Suprapubic skin (tissue), 4 donors: Measurements from ENCODE around the gene ZBTB44. TPM values are rescaled to one million over a fixed set of nuclear protein-coding genes. Genes with fewer than 3 reads are reported as not detected.

Experiments used
- DNase-seq, 2 donors: peaks; one replicate each; pipeline ENCODE4 v3.0.0-alpha.2; 2019; ENCODE audit warnings: low spot score in 2 of 2
- H3K27ac ChIP-seq: fragments of 200-600 bp; sonication (generic); one replicate; pipeline ENCODE4 v1.5.1; 2019
- H3K27me3 ChIP-seq: fragments of 200-600 bp; sonication (generic); one replicate; pipeline ENCODE4 v1.5.1; 2019
- H3K36me3 ChIP-seq: fragments of 200-600 bp; sonication (generic); one replicate; pipeline ENCODE4 v1.5.1; 2019
- H3K4me1 ChIP-seq: fragments of 200-600 bp; sonication (generic); one replicate; pipeline ENCODE4 v1.5.1; 2019
- H3K4me3 ChIP-seq: fragments of 200-600 bp; sonication (generic); one replicate; pipeline ENCODE4 v1.5.1; 2019; ENCODE audit warnings: mild to moderate bottlenecking
- H3K9me3 ChIP-seq: fragments of 200-600 bp; sonication (generic); one replicate; pipeline ENCODE4 v1.5.1; 2019
- EP300 ChIP-seq: sonication (generic); formaldehyde crosslinking; IDR thresholded peaks from one replicate; pipeline ENCODE4 v1.6.1; 2017; ENCODE audit warnings: antibody characterized with exemption
- POLR2A ChIP-seq, 2 donors: fragments of 450-650 bp; IDR thresholded peaks; one replicate each; pipeline ENCODE4 v1.6.1; 2017; ENCODE audit warnings: antibody characterized with exemption in 2 of 2, mild to moderate bottlenecking in 2 of 2, moderate library complexity in 2 of 2
- POLR2AphosphoS5 ChIP-seq, 3 donors: sonication (generic); formaldehyde crosslinking; IDR thresholded peaks; one replicate each; pipeline ENCODE4 v1.6.1; 2017; ENCODE audit warnings: antibody characterized with exemption in 3 of 3
- WGBS: methylation state at CpG from one replicate; pipeline ENCODE4 v1.1.5; 2018; 5-methylcytosine and 5-hydroxymethylcytosine counted together
- total RNA-seq, 4 donors: library from RNA; depleted of rRNA; stranded (reverse); fragments of >200 nt; gene quantifications; one replicate each; pipeline ENCODE4 v1.1.0, GENCODE V29; 2016
- TF ChIP-seq, protein P1 (sequence below), 2 donors: fragments of 200-600 bp in 1 of 2; fragments of 450-650 bp in 1 of 2; sonication (generic) in 1 of 2; IDR thresholded peaks; one replicate each; pipeline ENCODE4 v1.5.1; 2016 to 2019; ENCODE audit warnings: antibody characterized with exemption in 2 of 2, mild to moderate bottlenecking in 1 of 2, moderate library complexity in 1 of 2

ZBTB44 gene
- total RNA-seq, 4 donors from 2014 or later, result 28.7 to 89.5 (median 69.1) TPM

DNA sequence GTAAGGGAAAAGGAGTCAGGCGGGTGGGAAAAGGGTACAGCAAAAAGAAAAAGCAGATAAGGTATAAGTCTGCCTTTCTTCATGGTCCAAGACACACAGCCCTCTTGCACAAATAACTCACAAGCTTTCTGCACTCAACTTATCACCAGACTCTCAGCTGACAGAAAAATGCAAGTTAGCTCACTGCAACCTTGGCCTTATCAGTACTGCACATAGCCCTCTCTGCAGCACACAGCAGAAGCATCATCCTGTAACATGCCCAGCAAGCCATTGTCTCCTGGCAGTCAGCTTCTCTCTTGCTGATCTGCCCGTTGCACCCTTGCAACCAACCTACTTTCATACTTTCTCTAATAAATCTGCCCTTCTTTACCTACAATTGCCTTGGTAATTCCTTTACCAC, 5.8 kb downstream of the ZBTB44 start:
- peaks cover 31% of the 10 kb centered on the region for H3K4me1 ChIP-seq
- no peaks in the 10 kb centered on the region for H3K36me3 ChIP-seq
- no peaks in the 10 kb centered on the region for H3K9me3 ChIP-seq
- no peak overlapping the region for H3K27ac ChIP-seq
- H3K27me3 ChIP-seq, result no peaks in the 10 kb centered on the region
- no peak overlapping the region for H3K4me3 ChIP-seq
- no peak for DNase-seq
- WGBS, result 84% methylated on average over 2 of the region's 2 CpGs
- TF ChIP-seq POLR2AphosphoS5 (IDR thresholded peaks at IDR 0.05) (no peak), EP300 (no peak), POLR2A (IDR thresholded peaks at IDR 0.05) (no peak)
- TF ChIP-seq, protein P1, sequence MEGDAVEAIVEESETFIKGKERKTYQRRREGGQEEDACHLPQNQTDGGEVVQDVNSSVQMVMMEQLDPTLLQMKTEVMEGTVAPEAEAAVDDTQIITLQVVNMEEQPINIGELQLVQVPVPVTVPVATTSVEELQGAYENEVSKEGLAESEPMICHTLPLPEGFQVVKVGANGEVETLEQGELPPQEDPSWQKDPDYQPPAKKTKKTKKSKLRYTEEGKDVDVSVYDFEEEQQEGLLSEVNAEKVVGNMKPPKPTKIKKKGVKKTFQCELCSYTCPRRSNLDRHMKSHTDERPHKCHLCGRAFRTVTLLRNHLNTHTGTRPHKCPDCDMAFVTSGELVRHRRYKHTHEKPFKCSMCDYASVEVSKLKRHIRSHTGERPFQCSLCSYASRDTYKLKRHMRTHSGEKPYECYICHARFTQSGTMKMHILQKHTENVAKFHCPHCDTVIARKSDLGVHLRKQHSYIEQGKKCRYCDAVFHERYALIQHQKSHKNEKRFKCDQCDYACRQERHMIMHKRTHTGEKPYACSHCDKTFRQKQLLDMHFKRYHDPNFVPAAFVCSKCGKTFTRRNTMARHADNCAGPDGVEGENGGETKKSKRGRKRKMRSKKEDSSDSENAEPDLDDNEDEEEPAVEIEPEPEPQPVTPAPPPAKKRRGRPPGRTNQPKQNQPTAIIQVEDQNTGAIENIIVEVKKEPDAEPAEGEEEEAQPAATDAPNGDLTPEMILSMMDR (IDR thresholded peaks at IDR 0.05), result no peak

DNA sequence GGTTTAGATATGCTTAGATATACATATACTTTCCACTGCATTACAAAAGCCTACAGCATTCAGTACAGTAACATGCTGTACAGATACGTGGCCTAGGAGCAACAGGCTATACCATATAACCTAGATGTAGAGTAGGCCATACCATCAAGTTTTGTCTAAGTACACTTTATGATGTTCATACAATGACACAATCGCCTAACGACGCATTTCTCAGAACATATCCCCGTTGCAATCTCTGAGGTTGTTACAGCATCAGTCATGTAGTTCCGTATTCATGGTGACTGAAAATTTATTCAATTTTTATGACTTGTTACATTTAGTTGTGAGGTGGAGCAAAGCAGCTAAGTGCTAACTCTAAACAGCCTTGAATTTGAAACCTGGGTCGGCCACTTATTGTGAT, 6.7 kb downstream of the ZBTB44 start:
- Histone ChIP-seq H3K9me3 (no peaks in the 10 kb centered on the region), H3K4me1 (peaks cover 31% of the 10 kb centered on the region), H3K36me3 (no peaks in the 10 kb centered on the region), H3K4me3 (no peak overlapping the region), H3K27me3 (no peaks in the 10 kb centered on the region), H3K27ac (no peak overlapping the region)
- DNase-seq, result no peak
- WGBS, result 94% methylated on average over 7 of the region's 7 CpGs
- no peak for TF ChIP-seq POLR2AphosphoS5 (IDR thresholded peaks at IDR 0.05)
- TF ChIP-seq EP300, result no peak
- TF ChIP-seq, protein P1 (IDR thresholded peaks at IDR 0.05), result no peak
- no peak for TF ChIP-seq POLR2A (IDR thresholded peaks at IDR 0.05)

DNA sequence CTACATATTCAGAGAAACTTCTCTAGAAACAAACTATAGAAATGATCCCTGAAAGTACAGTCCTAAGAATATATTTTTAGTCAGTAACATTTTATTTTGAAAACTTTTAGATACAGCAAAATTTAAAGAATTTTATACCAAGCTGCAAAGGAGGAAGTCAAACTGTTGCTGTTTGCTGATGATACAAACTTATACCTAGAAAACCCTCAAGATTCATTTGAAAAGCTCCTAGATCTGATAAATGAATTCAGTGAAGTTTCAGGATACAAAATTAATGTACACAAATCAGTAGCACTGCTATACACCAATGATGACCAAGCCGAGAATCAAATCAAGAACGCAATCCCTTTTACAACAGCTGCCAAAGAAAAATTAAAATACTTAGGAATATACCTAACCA, 10.1 kb downstream of the ZBTB44 start:
- H3K9me3 ChIP-seq, result no peaks in the 10 kb centered on the region
- H3K4me3 ChIP-seq, result no peak overlapping the region
- no peak for TF ChIP-seq POLR2AphosphoS5 (IDR thresholded peaks at IDR 0.05)
- TF ChIP-seq, protein P1 (IDR thresholded peaks at IDR 0.05), result no peak
- no peak for TF ChIP-seq POLR2A (IDR thresholded peaks at IDR 0.05)
- TF ChIP-seq EP300, result no peak
- no peaks in the 10 kb centered on the region for H3K36me3 ChIP-seq
- WGBS, result 85% methylated on average over 2 of the region's 2 CpGs
- H3K27me3 ChIP-seq, result no peaks in the 10 kb centered on the region
- no peak overlapping the region for H3K27ac ChIP-seq
- no peak for DNase-seq
- peaks cover 12% of the 10 kb centered on the region for H3K4me1 ChIP-seq

DNA sequence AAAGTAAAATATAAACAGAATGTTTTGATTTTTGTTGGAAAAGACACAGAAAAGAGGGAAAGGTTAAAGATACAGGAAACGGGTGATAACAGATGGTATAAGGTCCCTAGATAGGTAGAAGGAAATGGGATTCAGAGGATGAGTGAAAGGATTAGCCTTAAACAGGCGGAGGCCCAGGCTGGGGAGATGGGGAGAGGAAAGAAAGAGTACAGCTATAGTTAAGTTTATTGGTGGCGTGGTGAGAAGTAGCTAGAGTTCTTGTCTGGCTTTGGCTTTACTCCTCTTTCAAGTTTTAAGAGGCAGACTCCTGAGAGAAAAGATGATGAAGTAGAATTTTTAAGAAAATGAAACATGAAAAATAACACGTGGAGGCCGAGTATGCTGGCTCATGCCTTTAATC, 13.7 kb downstream of the ZBTB44 start:
- no peak for TF ChIP-seq POLR2AphosphoS5 (IDR thresholded peaks at IDR 0.05)
- TF ChIP-seq, protein P1 (IDR thresholded peaks at IDR 0.05), result no peak
- TF ChIP-seq POLR2A (IDR thresholded peaks at IDR 0.05), result no peak
- no peak for TF ChIP-seq EP300
- Histone ChIP-seq H3K27ac (no peak overlapping the region), H3K27me3 (no peaks in the 10 kb centered on the region), H3K4me3 (no peak overlapping the region), H3K9me3 (no peaks in the 10 kb centered on the region), H3K36me3 (no peaks in the 10 kb centered on the region), H3K4me1 (peaks cover 12% of the 10 kb centered on the region)
- WGBS, result 82% methylated on average over 5 of the region's 5 CpGs
- DNase-seq, result no peak

DNA sequence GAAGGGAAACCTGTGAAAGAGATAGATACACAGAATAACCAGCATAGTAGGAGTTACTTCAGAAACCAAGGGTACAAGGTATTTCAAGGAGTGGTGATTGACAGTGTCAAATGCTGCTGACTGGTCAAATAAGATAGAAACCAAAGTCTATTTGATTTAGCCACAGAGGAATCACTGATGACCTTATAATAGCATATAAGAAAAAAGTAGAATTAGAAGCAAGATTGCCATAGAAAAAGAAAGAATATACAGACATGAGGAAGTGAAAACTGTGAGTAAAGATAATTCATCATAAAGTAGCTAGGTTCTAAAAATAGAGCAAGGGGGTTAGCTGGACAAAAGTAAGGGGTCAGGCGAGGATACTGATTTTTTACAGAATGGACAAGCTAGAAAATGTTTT, 14.2 kb downstream of the ZBTB44 start:
- 70% methylated on average over 1 of the region's 1 CpG for WGBS
- Histone ChIP-seq H3K4me1 (peaks cover 12% of the 10 kb centered on the region), H3K27me3 (no peaks in the 10 kb centered on the region), H3K9me3 (no peaks in the 10 kb centered on the region), H3K36me3 (no peaks in the 10 kb centered on the region), H3K4me3 (no peak overlapping the region), H3K27ac (no peak overlapping the region)
- DNase-seq, result no peak
- no peak for TF ChIP-seq EP300
- no peak for TF ChIP-seq POLR2AphosphoS5 (IDR thresholded peaks at IDR 0.05)
- TF ChIP-seq POLR2A (IDR thresholded peaks at IDR 0.05), result no peak
- TF ChIP-seq, protein P1 (IDR thresholded peaks at IDR 0.05), result no peak
